Kidney (tissue), 14 donors: ENCODE data around the gene TRPV5. TPM values are rescaled to one million over a fixed set of nuclear protein-coding genes. Genes with fewer than 3 reads are reported as not detected.
A peak's percentile ranks its signal among the peaks of the same experiment; 100 is the strongest.

ENCODE experiments used
- DNase-seq, 5 donors: peaks; one replicate each; pipeline ENCODE4 v3.0.0-alpha.2; 2013 to 2020
- FAIRE-seq: peaks from 2 replicates; lab custom pipeline; 2012; peaks lifted over from hg19 to GRCh38; lab: Jason Lieb, UNC
- H3K27ac ChIP-seq, 2 donors: one replicate each; pipeline ENCODE4 v1.7.0; 2013; ENCODE audit warnings: low read depth in 2 of 2, low read length in 2 of 2, inconsistent platforms in 1 of 2
- H3K27me3 ChIP-seq: one replicate; pipeline ENCODE4 v1.7.1; 2013; ENCODE audit warnings: low read length, inconsistent platforms; ENCODE audit not compliant: control insufficient read depth, insufficient read depth
- H3K36me3 ChIP-seq, 3 donors: one replicate each; pipeline versions ENCODE4 v1.7.0 to v1.7.1; 2013; ENCODE audit warnings: low read length in 3 of 3, control low read depth in 1 of 3, inconsistent platforms in 1 of 3; ENCODE audit not compliant: insufficient read depth in 3 of 3, control insufficient read depth in 2 of 3
- H3K4me1 ChIP-seq, 3 donors: one replicate each; pipeline versions ENCODE4 v1.7.0 to v1.7.1; 2013; ENCODE audit warnings: low read length in 3 of 3, inconsistent platforms in 1 of 3, low read depth in 1 of 3; ENCODE audit not compliant: control insufficient read depth in 2 of 3, insufficient read depth in 2 of 3
- H3K4me3 ChIP-seq, 3 donors: one replicate each; pipeline versions ENCODE4 v1.7.0 to v1.8.1; 2013; ENCODE audit warnings: low read length in 3 of 3, control low read depth in 1 of 3, inconsistent platforms in 1 of 3
- H3K9ac ChIP-seq, 3 donors: one replicate each; pipeline versions ENCODE4 v1.7.0 to v1.7.1; 2013; ENCODE audit warnings: low read length in 3 of 3, control low read depth in 1 of 3, inconsistent platforms in 1 of 3
- H3K9me3 ChIP-seq, 3 donors: one replicate each; pipeline versions ENCODE4 v1.7.0 to v1.7.1; 2013; ENCODE audit warnings: low read length in 3 of 3, control low read depth in 1 of 3, inconsistent platforms in 1 of 3; ENCODE audit not compliant: control insufficient read depth in 2 of 3, insufficient read depth in 1 of 3
- CTCF ChIP-seq: IDR thresholded peaks from 3 replicates; pipeline ENCODE4 v1.5.1; 2012; ENCODE audit warnings: mild to moderate bottlenecking, moderate library complexity, borderline replicate concordance; ENCODE audit not compliant: insufficient read depth; ENCODE audit errors: extremely low read depth
- intact Hi-C: fragments of 100-400 bp; cut with DNase I; formaldehyde crosslinking; loops from one replicate; pipeline ENCODE4 v1.11.1; 2022
- polyA plus RNA-seq: library from polyadenylated mRNA; stranded (reverse); fragments of 350-450 nt; fragmentation: Illumina TruSeq; extraction: RNeasy Lipid Tissue Mini Kit (QIAGEN cat#74804); gene quantifications from one replicate; pipeline ENCODE4 v1.2.3, GENCODE V29; 2014; ENCODE audit warnings: low read depth, low replicate concordance; ENCODE audit not compliant: insufficient read depth
- total RNA-seq: library from RNA; stranded (reverse); fragmentation: NEBNext Ultra II Directional; extraction: Animal tissue kit (Norgen Biotek cat#: 25700); gene quantifications from one replicate; pipeline ENCODE4 v1.2.1, GENCODE V29; 2021
- donor health status: control.
- donor health status: control.
- donor health status: control.
- donor health status: control.
- donor health status: control.
- donor health status: DM: yes; HTN: yes; CAD: no.
- donor health status: Normal renal cell carcinoma (clear cell type).

Gene TRPV5
- total and polyA plus RNA-seq, 2 donors from 2014 or later = 1.3 to 1.4 TPM

- no peak for FAIRE-seq
- no peaks in the 10 kb centered on the region for H3K36me3 ChIP-seq
- H3K27me3 ChIP-seq = no peaks in the 10 kb centered on the region
- no peaks in the 10 kb centered on the region for H3K9me3 ChIP-seq
- no peaks in the 10 kb centered on the region for H3K4me1 ChIP-seq
- intact Hi-C loops = no loop called here
- H3K27ac ChIP-seq = no peak overlapping the region
- peak in 1 of 5 donors; percentile 3 for DNase-seq
- no peak for TF ChIP-seq CTCF
- H3K4me3 ChIP-seq = no peak overlapping the region
- H3K9ac ChIP-seq = no peak overlapping the region
Observed at GRCh38 chr7:142882338-142882678, 51.2 kb downstream of the TRPV5 start.

- Histone ChIP-seq H3K27me3 (no peaks in the 10 kb centered on the region), H3K9ac (no peak overlapping the region), H3K36me3 (no peaks in the 10 kb centered on the region), H3K4me1 (no peaks in the 10 kb centered on the region), H3K9me3 (no peaks in the 10 kb centered on the region), H3K4me3 (no peak overlapping the region), H3K27ac (no peak overlapping the region)
- no peak for TF ChIP-seq CTCF
- FAIRE-seq = no peak
- intact Hi-C loops = no loop called here
- DNase-seq = peak in 2 of 5 donors; percentile 7 to 18
Observed at GRCh38 chr7:142881586-142882337, 51.8 kb downstream of the TRPV5 start.

GRCh38 chr7:142880876-142881505, 52.6 kb downstream of the TRPV5 start:
- Histone ChIP-seq H3K27ac (no peak overlapping the region), H3K4me3 (no peak overlapping the region), H3K9me3 (no peaks in the 10 kb centered on the region), H3K9ac (no peak overlapping the region), H3K36me3 (no peaks in the 10 kb centered on the region), H3K4me1 (no peaks in the 10 kb centered on the region), H3K27me3 (no peaks in the 10 kb centered on the region)
- FAIRE-seq (no peak), DNase-seq (peak in 4 of 5 donors; percentile 41 to 59 (median 51))
- intact Hi-C loops = no loop called here
- TF ChIP-seq CTCF = peak; percentile 79
